Activated CD8-positive, alpha-beta T cell treated with anti-CD3 and anti-CD28 coated beads for 36 hours (primary cell): ENCODE results near the gene SPR. TPM values are rescaled to one million over a fixed set of nuclear protein-coding genes. Genes with fewer than 3 reads are reported as not detected.
A peak's percentile ranks its signal among the peaks of the same experiment; 100 is the strongest.

Experiments
- ATAC-seq: fragments of 200-7000 bp; cut with Tn5 transposase; one replicate; pipeline ENCODE4 v1.10.0; 2021; ENCODE audit warnings: mild to moderate bottlenecking, moderate library complexity
- CTCF ChIA-PET: fragments of 350-600 bp; sonication (Branson Sonifier 250); formaldehyde crosslinking; loops from one replicate; lab custom pipeline; 2021; ENCODE audit warnings: antibody characterized with exemption; lab: Charles Lee
- POLR2A ChIA-PET: fragments of 350-600 bp; sonication (Branson Sonifier 250); formaldehyde crosslinking; loops from one replicate; lab custom pipeline; 2021; ENCODE audit warnings: antibody characterized with exemption; lab: Charles Lee
- DNase-seq: peaks from one replicate; pipeline ENCODE4 v3.0.0-alpha.2; 2020
- H3K27ac Mint-ChIP-seq: one replicate; pipeline ENCODE4 v1.8.0; 2021; ENCODE audit warnings: mild to moderate bottlenecking, mixed read lengths
- H3K27me3 Mint-ChIP-seq: one replicate; pipeline ENCODE4 v1.8.0; 2021; ENCODE audit warnings: mixed read lengths
- H3K36me3 Mint-ChIP-seq: one replicate; pipeline ENCODE4 v1.8.0; 2021; ENCODE audit warnings: low read depth, mixed read lengths
- H3K4me1 Mint-ChIP-seq: one replicate; pipeline ENCODE4 v1.8.0; 2021; ENCODE audit warnings: low read depth, mixed read lengths
- H3K4me3 Mint-ChIP-seq: one replicate; pipeline ENCODE4 v1.8.0; 2021; ENCODE audit warnings: mild to moderate bottlenecking, moderate library complexity, mixed read lengths
- H3K9me3 Mint-ChIP-seq: one replicate; pipeline ENCODE4 v1.8.0; 2021; ENCODE audit warnings: mixed read lengths
- intact Hi-C: fragments of 100-400 bp; cut with micrococcal nuclease; formaldehyde crosslinking; loops from one replicate; pipeline ENCODE4 v1.10.0; 2022
- total RNA-seq, 2 experiments: library from RNA; stranded (reverse); gene quantifications; one replicate each; pipeline ENCODE4 v1.2.3, GENCODE V29; 2021
- TF ChIP-seq, protein P1 (sequence below): fragments of 200-600 bp; IDR thresholded peaks from one replicate; pipeline ENCODE4 v1.8.0; 2022; ENCODE audit warnings: antibody characterized with exemption, mild to moderate bottlenecking

The SPR gene
- total RNA-seq, 2 experiments from 2014 or later, result 7.8 to 9.4 TPM

DNA sequence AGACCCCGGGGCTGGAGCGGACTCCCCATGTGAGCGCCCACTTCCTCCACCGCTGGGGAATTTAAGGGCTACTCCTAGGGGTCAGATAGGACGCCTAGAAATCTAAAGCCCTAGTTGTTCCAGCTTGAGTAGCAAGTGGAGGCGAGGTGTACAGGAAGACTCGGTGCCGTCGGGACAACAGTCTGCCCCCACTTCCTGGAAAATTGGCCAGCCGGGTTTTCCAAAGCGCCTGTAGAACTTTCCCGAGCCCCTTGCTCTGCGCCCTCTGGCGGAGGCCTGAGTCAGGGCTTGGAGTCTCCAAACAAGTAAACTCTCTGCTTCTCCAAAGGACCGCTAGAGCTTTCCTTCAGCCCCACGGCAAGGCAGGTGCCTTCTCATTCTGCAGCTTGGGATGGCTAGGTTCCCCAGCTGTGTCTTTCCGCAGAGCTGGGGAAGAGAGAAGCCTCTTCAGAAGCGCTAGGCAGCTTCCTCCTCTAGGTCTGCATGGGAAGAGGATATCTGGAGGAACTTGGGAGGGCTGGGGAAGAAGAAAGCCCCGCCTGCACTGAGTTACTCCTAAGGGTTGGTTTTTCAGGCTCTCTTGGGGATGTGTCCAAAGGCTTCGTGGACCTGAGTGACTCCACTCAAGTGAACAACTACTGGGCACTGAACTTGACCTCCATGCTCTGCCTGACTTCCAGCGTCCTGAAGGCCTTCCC lies 681 bp downstream of the SPR start:
- ChIA-PET POLR2A (no interaction called here), CTCF (interaction anchor here (0.6 to 3.2 kb wide), 37 partner anchors 9 to 308 kb away, joined by 3 to 33 read pairs (median 5); partner anchors contain the start of gene EMX1)
- intact Hi-C loops, result no loop called here
- TF ChIP-seq, protein P1, sequence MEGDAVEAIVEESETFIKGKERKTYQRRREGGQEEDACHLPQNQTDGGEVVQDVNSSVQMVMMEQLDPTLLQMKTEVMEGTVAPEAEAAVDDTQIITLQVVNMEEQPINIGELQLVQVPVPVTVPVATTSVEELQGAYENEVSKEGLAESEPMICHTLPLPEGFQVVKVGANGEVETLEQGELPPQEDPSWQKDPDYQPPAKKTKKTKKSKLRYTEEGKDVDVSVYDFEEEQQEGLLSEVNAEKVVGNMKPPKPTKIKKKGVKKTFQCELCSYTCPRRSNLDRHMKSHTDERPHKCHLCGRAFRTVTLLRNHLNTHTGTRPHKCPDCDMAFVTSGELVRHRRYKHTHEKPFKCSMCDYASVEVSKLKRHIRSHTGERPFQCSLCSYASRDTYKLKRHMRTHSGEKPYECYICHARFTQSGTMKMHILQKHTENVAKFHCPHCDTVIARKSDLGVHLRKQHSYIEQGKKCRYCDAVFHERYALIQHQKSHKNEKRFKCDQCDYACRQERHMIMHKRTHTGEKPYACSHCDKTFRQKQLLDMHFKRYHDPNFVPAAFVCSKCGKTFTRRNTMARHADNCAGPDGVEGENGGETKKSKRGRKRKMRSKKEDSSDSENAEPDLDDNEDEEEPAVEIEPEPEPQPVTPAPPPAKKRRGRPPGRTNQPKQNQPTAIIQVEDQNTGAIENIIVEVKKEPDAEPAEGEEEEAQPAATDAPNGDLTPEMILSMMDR, result peak; percentile 89
- no peaks in the 10 kb centered on the region for H3K9me3 Mint-ChIP-seq
- ATAC-seq, result peak; percentile 47
- peaks cover 11% of the 10 kb centered on the region for H3K36me3 Mint-ChIP-seq
- DNase-seq, result peak; percentile 68
- no peak overlapping the region for H3K27ac Mint-ChIP-seq
- H3K27me3 Mint-ChIP-seq, result peaks cover 50% of the 10 kb centered on the region
- peaks cover 6% of the 10 kb centered on the region for H3K4me1 Mint-ChIP-seq
- peak overlapping the region; percentile 72 for H3K4me3 Mint-ChIP-seq

GRCh38 chr2:72888438-72889202 lies 1.4 kb downstream of the SPR start:
- Mint-ChIP-seq H3K36me3 (peaks cover 11% of the 10 kb centered on the region), H3K27ac (no peak overlapping the region), H3K27me3 (peaks cover 46% of the 10 kb centered on the region), H3K9me3 (no peaks in the 10 kb centered on the region), H3K4me1 (peaks cover 6% of the 10 kb centered on the region), H3K4me3 (peak overlapping the region; percentile 72)
- ATAC-seq (no peak), DNase-seq (no peak)
- ChIA-PET POLR2A (no interaction called here), CTCF (interaction anchor here (0.6 to 3.2 kb wide), 30 partner anchors 9 to 268 kb away, joined by 3 to 33 read pairs (median 5); partner anchors contain the start of gene EMX1)
- TF ChIP-seq, protein P1, result no peak
- intact Hi-C loops, result no loop called here

DNA sequence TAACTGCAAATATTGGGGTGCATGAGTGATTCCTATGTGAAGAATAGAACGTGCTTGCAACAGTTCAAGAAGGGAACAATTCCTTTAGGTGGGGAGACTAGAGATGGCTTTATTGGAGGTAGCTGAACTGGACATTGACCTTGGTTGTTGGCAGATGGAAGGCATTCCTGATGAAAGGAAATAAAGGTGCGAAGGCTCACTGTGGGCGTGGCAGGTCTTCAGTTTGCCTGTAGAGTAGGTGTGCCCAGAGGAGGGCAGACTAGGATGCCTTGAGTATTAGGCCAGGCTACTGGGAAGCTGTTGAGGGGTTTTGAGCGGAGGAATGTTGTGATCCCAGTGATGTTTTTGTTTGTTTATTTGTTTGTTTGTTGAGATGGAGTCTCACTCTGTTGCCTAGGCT lies 2.8 kb downstream of the SPR start:
- H3K27me3 Mint-ChIP-seq, result peaks cover 39% of the 10 kb centered on the region
- TF ChIP-seq, protein P1, result no peak
- peaks cover 11% of the 10 kb centered on the region for H3K36me3 Mint-ChIP-seq
- intact Hi-C loops, result loop anchor here (5.0 kb wide), 1 partner anchor 272 kb away; no protein-coding TSS in a partner anchor
- CTCF ChIA-PET, result interaction anchor here (1.0 to 1.3 kb wide), 4 partner anchors 11 to 287 kb away, joined by 3 to 5 read pairs (median 4); no protein-coding TSS in a partner anchor
- ATAC-seq, result no peak
- peaks cover 6% of the 10 kb centered on the region for H3K4me1 Mint-ChIP-seq
- POLR2A ChIA-PET, result no interaction called here
- H3K9me3 Mint-ChIP-seq, result no peaks in the 10 kb centered on the region
- H3K27ac Mint-ChIP-seq, result no peak overlapping the region
- DNase-seq, result no peak
- H3K4me3 Mint-ChIP-seq, result no peak overlapping the region

GRCh38 chr2:72891091-72891818 lies 4.0 kb downstream of the SPR start:
- H3K4me1 Mint-ChIP-seq, result peaks cover 6% of the 10 kb centered on the region
- peaks cover 36% of the 10 kb centered on the region for H3K27me3 Mint-ChIP-seq
- H3K36me3 Mint-ChIP-seq, result peaks cover 11% of the 10 kb centered on the region
- H3K27ac Mint-ChIP-seq, result no peak overlapping the region
- no peak overlapping the region for H3K4me3 Mint-ChIP-seq
- no peak for DNase-seq
- H3K9me3 Mint-ChIP-seq, result no peaks in the 10 kb centered on the region
- no peak for ATAC-seq
- intact Hi-C loops, result loop anchor here (5.0 kb wide), 1 partner anchor 271 kb away; no protein-coding TSS in a partner anchor
- ChIA-PET POLR2A (no interaction called here), CTCF (interaction anchor here (1.0 to 5.0 kb wide), 11 partner anchors 11 to 286 kb away, joined by 3 to 96 read pairs (median 10); partner anchors contain the start of gene EMX1)
- TF ChIP-seq, protein P1, result no peak
